ENCODE measurements around the gene CACNA2D3. TPM values are rescaled to one million over a fixed set of nuclear protein-coding genes. Genes with fewer than 3 reads are reported as not detected.

Gene CACNA2D3
- total RNA-seq, 1 donor from 2014 or later: 0.10 TPM

- ATAC-seq (peak; percentile 94), DNase-seq (ENCODE audit: low spot score) (peak; percentile 83)
Observed at GRCh38 chr3:54322354-54322753, 200.0 kb downstream of the CACNA2D3 start.

- DNase-seq (ENCODE audit: low spot score): no peak
- ATAC-seq: no peak
Observed at GRCh38 chr3:54324103-54324502, 201.8 kb downstream of the CACNA2D3 start.

- DNase-seq (ENCODE audit: low spot score) (no peak), ATAC-seq (no peak)
Observed at GRCh38 chr3:54326951-54327350, 204.6 kb downstream of the CACNA2D3 start.

- DNase-seq (ENCODE audit: low spot score) (no peak), ATAC-seq (no peak)
Observed at GRCh38 chr3:54331341-54331740, 209.0 kb downstream of the CACNA2D3 start.

GRCh38 chr3:54337846-54338245, 215.5 kb downstream of the CACNA2D3 start:
- DNase-seq (ENCODE audit: low spot score): no peak
- ATAC-seq: no peak

GRCh38 chr3:54339608-54340007, 217.3 kb downstream of the CACNA2D3 start:
- DNase-seq (ENCODE audit: low spot score) (no peak), ATAC-seq (peak; percentile 52)

GRCh38 chr3:54341811-54342210, 219.5 kb downstream of the CACNA2D3 start:
- no peak for ATAC-seq
- DNase-seq (ENCODE audit: low spot score): no peak

GRCh38 chr3:54342676-54343075, 220.3 kb downstream of the CACNA2D3 start:
- ATAC-seq (no peak), DNase-seq (ENCODE audit: low spot score) (no peak)

GRCh38 chr3:54343495-54343894, 221.1 kb downstream of the CACNA2D3 start:
- ATAC-seq (no peak), DNase-seq (ENCODE audit: low spot score) (no peak)

GRCh38 chr3:54344601-54345231, 222.4 kb downstream of the CACNA2D3 start:
- ATAC-seq: no peak
- DNase-seq (ENCODE audit: low spot score): no peak

- DNase-seq (ENCODE audit: low spot score): no peak
- ATAC-seq: no peak
Observed at GRCh38 chr3:54345847-54346375, 223.6 kb downstream of the CACNA2D3 start.

GRCh38 chr3:54347060-54347459, 224.7 kb downstream of the CACNA2D3 start:
- ATAC-seq (no peak), DNase-seq (ENCODE audit: low spot score) (no peak)

GRCh38 chr3:54347933-54348332, 225.6 kb downstream of the CACNA2D3 start:
- DNase-seq (ENCODE audit: low spot score): no peak
- no peak for ATAC-seq

- ATAC-seq: no peak
- DNase-seq (ENCODE audit: low spot score): no peak
Observed at GRCh38 chr3:54349231-54349652, 226.9 kb downstream of the CACNA2D3 start.

GRCh38 chr3:54349691-54350090, 227.3 kb downstream of the CACNA2D3 start:
- ATAC-seq: no peak
- no peak for DNase-seq (ENCODE audit: low spot score)

GRCh38 chr3:54353546-54353945, 231.2 kb downstream of the CACNA2D3 start:
- ATAC-seq (no peak), DNase-seq (ENCODE audit: low spot score) (no peak)

GRCh38 chr3:54353946-54354345, 231.6 kb downstream of the CACNA2D3 start:
- no peak for ATAC-seq
- no peak for DNase-seq (ENCODE audit: low spot score)

GRCh38 chr3:54355800-54356199, 233.4 kb downstream of the CACNA2D3 start:
- ATAC-seq (peak; percentile 44), DNase-seq (ENCODE audit: low spot score) (no peak)

GRCh38 chr3:54356261-54357045, 234.1 kb downstream of the CACNA2D3 start:
- ATAC-seq (peak; percentile 70), DNase-seq (ENCODE audit: low spot score) (peak; percentile 53)

GRCh38 chr3:54357301-54357700, 234.9 kb downstream of the CACNA2D3 start:
- DNase-seq (ENCODE audit: low spot score): no peak
- no peak for ATAC-seq

- ATAC-seq: no peak
- no peak for DNase-seq (ENCODE audit: low spot score)
Observed at GRCh38 chr3:54358316-54358715, 236.0 kb downstream of the CACNA2D3 start.

Measured in left lobe of liver (tissue), 2 donors.